GM21367 (cell line): ENCODE results near the gene PKP4.
"Not testable (repeated sequence)": the region's sequence is repeated elsewhere in the genome, so short reads cannot be mapped to it uniquely, and the experiment has no call there.

Experiments
- ATAC-seq: cut with Tn5 transposase; IDR thresholded peaks from one replicate; pipeline ENCODE4 v1.9.1; 2021; ENCODE audit not compliant: unreplicated experiment

Gene PKP4

DNA sequence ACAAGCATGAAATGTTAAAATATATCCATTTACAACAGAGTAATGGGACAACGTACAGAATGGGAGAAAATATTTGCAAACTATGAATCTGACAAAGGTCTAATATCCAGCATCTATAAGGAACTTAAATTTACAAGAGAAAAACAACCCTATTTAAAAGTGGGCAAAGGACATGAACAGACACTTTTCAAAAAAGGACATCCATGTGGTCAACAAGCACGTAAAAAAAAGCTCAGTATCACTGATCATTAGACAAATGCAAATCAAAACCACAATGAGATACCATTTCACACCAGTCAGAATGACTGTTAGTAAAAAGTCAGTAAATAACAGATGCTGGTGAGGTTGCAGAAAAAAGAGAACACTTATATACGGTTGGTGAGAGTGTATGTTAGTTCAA, 16.1 kb downstream of the PKP4 start:
- not testable (repeated sequence) for ATAC-seq

- ATAC-seq: not testable (repeated sequence)
Measured at GRCh38 chr2:158473300-158473699, 16.5 kb downstream of the PKP4 start.

- no peak for ATAC-seq
Measured at GRCh38 chr2:158473719-158474392, 17.1 kb downstream of the PKP4 start.

GRCh38 chr2:158474526-158475011, 17.8 kb downstream of the PKP4 start:
- ATAC-seq: not testable (repeated sequence)

GRCh38 chr2:158477202-158477601, 20.4 kb downstream of the PKP4 start:
- ATAC-seq: no peak

DNA sequence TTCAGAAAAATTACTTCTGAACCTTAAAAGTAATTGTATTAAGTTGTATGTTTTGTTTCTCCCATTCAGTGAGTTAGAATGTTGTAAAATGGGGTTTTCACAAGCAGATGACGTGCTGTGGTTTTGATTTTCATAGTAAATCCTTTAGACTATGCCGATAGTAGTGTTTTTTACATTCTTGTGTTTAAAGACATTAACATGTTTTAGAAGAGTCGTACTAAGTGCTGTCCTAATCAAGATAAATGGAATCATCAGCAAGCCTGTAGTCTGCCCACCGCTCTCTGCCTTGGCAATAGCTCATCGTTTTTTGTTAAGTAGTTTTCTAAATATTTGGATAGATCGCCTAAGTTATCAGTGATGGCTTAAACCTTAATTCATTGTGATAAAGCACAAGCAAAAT, 21.5 kb downstream of the PKP4 start:
- ATAC-seq: no peak

GRCh38 chr2:158478816-158479215, 22.1 kb downstream of the PKP4 start:
- no peak for ATAC-seq

DNA sequence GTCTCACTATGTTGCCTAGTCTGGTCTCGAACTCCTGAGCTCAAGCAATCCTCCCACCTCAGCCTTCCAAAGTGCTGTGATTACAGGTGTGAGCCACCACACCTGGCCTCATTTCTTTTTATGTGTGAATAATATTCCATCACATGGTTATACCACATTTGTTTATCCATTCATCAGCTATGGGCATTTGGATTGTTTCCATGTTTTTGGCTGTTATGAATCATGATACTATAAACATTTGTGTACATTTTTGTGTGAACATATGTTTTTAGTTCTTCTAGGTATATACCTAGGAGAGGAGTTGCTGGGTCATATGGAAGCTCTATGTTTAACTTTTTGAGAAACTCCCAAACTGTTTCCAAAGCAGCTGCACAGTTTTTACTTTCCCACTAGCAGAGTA, 24.4 kb downstream of the PKP4 start:
- no peak for ATAC-seq

DNA sequence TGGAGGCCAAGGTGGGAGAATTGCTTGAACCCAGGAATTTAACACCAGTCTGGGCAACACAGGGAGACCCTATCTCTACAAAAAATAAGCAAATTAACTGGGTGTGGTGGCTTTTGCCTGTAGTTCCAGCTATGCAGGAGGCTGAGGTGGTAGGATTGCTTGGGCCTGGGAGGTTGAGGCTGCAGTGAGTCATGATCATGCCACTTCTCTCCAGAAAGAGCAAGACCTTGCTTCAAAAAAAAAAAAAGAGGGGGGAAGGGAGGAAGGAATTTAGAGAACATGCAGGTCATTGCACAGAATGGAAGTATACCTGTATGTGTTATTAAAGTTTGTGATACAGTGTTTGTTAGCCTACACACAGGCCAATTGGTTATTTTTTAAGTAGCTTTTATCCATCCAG, 25.8 kb downstream of the PKP4 start:
- ATAC-seq: no peak

DNA sequence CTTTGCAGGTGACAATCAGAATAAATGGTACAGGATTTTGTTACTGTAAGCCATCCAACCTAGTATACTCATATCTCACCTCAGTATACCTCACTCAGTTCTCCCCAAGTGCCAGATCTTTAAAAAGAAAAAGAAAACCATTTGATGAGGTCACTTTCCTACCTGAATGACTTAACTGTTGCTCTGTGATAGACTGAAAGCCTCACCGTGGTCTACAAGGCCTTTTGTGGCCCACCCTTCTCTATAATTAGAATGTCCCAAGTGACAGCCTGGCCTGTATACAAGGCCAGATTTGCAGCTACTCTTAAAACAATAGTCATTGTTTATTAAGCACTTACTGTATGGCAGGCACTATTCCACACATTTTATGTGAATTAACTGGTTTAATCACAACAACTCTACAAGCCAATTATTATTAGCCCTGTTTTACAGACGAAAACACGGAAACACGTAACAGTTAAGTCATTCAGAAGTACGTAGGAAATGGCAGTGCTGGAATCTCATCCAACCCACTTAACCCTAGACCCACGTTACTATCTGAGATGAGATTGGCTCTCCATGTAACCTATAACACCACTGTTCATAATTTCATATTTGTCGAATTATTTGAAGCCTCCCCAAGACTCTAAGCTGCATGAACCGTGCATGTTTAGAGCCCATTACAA, 28.3 kb downstream of the PKP4 start:
- ATAC-seq: no peak

DNA sequence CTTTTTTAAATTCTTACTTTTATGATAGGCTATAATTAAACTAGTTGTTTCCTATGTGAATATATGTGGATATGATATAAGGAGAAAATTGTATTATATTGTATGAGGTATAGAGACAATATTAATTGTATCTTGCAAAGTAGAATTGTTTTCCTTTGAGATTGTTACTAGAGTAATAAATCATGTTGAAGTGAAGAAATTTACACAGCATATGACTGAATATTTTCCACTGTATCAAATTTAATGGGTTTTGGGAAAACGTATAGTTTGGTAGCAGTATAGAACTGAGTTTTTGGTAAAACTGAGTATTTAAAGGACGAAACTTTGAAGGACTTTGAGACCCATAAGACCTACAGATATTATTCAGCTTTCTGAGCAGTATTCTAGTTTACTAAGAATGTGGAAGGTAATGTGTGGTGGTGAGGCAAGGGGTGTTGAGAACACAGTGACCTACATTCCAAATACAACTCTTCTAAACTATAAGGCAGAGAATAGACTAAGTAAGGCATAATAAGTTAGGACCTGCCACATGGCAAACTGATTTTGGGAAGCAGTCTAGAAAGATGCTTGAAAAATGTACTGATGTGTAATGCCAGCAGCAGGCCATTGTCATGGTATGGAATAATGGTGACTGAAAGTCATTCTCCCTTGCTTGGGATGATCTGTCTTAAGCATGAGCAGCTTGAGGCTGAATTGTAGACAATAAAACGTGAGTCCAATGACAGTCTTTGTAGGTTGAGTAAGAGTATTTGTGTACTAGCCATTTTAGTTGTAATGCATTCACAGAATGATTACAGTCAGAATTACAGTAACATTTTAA, 29.6 kb downstream of the PKP4 start:
- ATAC-seq: no peak

- ATAC-seq: no peak
Measured at GRCh38 chr2:158486970-158487325, 30.2 kb downstream of the PKP4 start.

- ATAC-seq: no peak
Measured at GRCh38 chr2:158487419-158487818, 30.7 kb downstream of the PKP4 start.

GRCh38 chr2:158488442-158489216, 31.9 kb downstream of the PKP4 start:
- ATAC-seq: no peak

GRCh38 chr2:158489366-158490112, 32.8 kb downstream of the PKP4 start:
- ATAC-seq: no peak

GRCh38 chr2:158491072-158491471, 34.3 kb downstream of the PKP4 start:
- no peak for ATAC-seq

DNA sequence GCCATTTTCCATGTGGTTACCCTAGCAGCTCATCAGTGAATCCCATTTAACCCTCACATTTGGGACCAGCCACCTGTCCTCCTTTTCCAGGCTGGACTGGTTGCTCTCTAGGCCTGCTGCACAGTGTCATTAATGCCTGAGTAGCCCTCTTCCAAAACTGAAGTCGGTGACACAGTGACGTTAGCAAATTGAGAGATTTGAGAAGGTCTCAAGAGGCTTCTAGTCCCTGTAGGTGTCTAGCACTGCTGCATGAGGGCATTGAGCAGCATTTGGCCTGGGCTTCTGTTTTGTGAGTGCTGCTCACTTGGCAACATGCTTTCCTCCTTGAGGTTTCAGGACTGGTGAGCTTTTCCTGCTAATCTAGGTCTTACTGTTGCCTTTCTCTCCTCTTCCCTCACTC, 36.7 kb downstream of the PKP4 start:
- ATAC-seq: no peak

DNA sequence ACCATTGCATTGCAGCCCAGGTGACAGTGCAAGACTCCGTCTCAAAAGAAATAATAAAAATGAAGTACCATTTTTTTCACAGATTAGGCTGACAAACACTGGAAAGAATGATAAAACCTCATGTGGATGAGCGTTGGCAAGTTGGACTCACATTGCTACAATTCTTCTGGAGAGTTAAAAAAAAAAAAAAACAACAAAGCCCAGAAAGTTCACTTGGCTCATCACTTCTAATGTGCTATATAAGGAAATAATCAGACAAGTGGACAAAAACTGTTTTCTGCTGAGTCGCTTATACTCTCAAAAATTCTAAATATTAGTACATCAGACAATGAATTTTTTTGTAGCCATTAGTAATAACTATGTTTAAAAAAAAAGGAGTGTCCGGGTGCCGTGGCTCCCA, 38.4 kb downstream of the PKP4 start:
- no peak for ATAC-seq

- ATAC-seq: no peak
Measured at GRCh38 chr2:158496986-158497385, 40.2 kb downstream of the PKP4 start.

GRCh38 chr2:158497486-158497885, 40.7 kb downstream of the PKP4 start:
- ATAC-seq: no peak
